ENCODE data around the gene CTNS.

DNA sequence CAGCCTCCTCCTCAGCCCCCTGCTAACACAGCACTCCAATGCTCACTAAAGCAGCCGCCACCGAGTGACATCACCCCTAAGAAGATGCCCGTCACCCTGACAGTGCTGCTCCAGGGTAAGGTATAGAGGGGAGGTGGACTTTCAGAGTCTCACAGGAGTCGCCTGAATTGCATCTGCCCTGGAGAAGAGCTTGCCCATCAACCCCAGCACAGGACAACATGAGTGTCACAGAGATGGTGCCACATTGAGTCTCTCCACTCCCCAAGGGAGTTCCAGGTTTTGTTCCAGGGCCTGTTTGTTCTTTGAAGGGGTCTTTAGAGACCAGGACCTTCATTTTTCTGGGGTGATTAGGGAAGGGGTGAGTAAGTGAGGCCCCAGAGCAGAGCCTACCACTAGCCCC, 61.6 kb downstream of the CTNS start:
- no peak for TF ChIP-seq RORA (CRISPR knock-in tag; IDR thresholded peaks at IDR 0.05)
- 0 out of 2 replicates have a peak, but pooled peaks have one; percentile 4 for TF ChIP-seq CREB1 (IDR thresholded peaks at IDR 0.05)
- TF ChIP-seq CREB1 (CRISPR knock-in tag; IDR thresholded peaks at IDR 0.05) = no peak
- TF ChIP-seq MYC (CRISPR knock-in tag; IDR thresholded peaks at IDR 0.05; ENCODE audit: borderline replicate concordance) = no peak
- TF ChIP-seq MZF1 (CRISPR knock-in tag; IDR thresholded peaks at IDR 0.05; ENCODE audit: borderline replicate concordance) = no peak
- no peak for TF ChIP-seq ZNF274 (CRISPR knock-in tag; IDR thresholded peaks at IDR 0.05)
- TF ChIP-seq CC2D1A (CRISPR knock-in tag; IDR thresholded peaks at IDR 0.05) = no peak
- no peak for TF ChIP-seq ARHGAP35 (CRISPR knock-in tag; IDR thresholded peaks at IDR 0.05; ENCODE audit: borderline replicate concordance)
- no peak for TF ChIP-seq GTF3A (CRISPR knock-in tag; conservative IDR thresholded peaks at IDR 0.05)
- no peak for TF ChIP-seq NR1H2 (CRISPR knock-in tag; IDR thresholded peaks at IDR 0.05; ENCODE audit: borderline replicate concordance, low read depth)
- no peak for TF ChIP-seq ZNF720 (CRISPR knock-in tag; IDR thresholded peaks at IDR 0.05)
- no peak for TF ChIP-seq POLR2G (IDR thresholded peaks at IDR 0.05; ENCODE audit: low read depth, low read length)
- TF ChIP-seq RAD51 (IDR thresholded peaks at IDR 0.05; ENCODE audit: borderline replicate concordance) = no peak

Measured in HepG2 (cell line).